HepG2 (cell line): ENCODE data around the gene EGFL8. TPM values are rescaled to one million over a fixed set of nuclear protein-coding genes. Genes with fewer than 3 reads are reported as not detected.

Source experiments
- AHR ChIP-seq: IDR thresholded peaks from 2 replicates; pipeline ENCODE4 v1.6.1; 2018; ENCODE audit warnings: missing genetic modification reagents, missing compliant biosample characterization
- CREB1 ChIP-seq, 2 experiments: fragments of 450-650 bp in 1 of 2; IDR thresholded peaks; 2 replicates each; pipeline ENCODE4 v1.6.1; 2016 to 2017; ENCODE audit warnings: control low read depth in 1 of 2, mild to moderate bottlenecking in 1 of 2, missing compliant biosample characterization in 1 of 2, missing genetic modification characterization in 1 of 2
- DNMT3B ChIP-seq: conservative IDR thresholded peaks from 2 replicates; pipeline ENCODE4 v1.6.1; 2016; ENCODE audit warnings: missing biosample characterization, control low read depth
- IKZF4 ChIP-seq: sonication (generic); formaldehyde crosslinking; IDR thresholded peaks from 2 replicates; pipeline ENCODE4 v1.5.1; 2020; ENCODE audit warnings: borderline replicate concordance, mild to moderate bottlenecking, low read depth, missing genetic modification reagents; ENCODE audit errors: not compliant biosample characterization
- KLF16 ChIP-seq, 2 experiments: sonication (generic) in 1 of 2; formaldehyde crosslinking in 1 of 2; IDR thresholded peaks; 2 replicates each; pipeline versions ENCODE4 v1.6.1 to v1.8.0; 2016 to 2023; ENCODE audit warnings: missing genetic modification reagents in 2 of 2, missing compliant biosample characterization in 1 of 2
- MIER3 ChIP-seq: IDR thresholded peaks from 2 replicates; pipeline ENCODE4 v1.6.1; 2016; ENCODE audit warnings: missing compliant biosample characterization, borderline replicate concordance
- MZF1 ChIP-seq: sonication (generic); formaldehyde crosslinking; IDR thresholded peaks from 2 replicates; pipeline ENCODE4 v1.8.1; 2023; ENCODE audit warnings: mild to moderate bottlenecking, missing genetic modification reagents, borderline replicate concordance
- SNAI1 ChIP-seq: sonication (generic); formaldehyde crosslinking; IDR thresholded peaks from 2 replicates; pipeline ENCODE4 v1.5.0; 2020; ENCODE audit warnings: mild to moderate bottlenecking, missing genetic modification reagents, borderline replicate concordance
- STAT5B ChIP-seq: sonication (generic); formaldehyde crosslinking; IDR thresholded peaks from 2 replicates; pipeline ENCODE4 v1.4.0; 2020; ENCODE audit warnings: missing genetic modification reagents
- TBX3 ChIP-seq: fragments of 450-650 bp; IDR thresholded peaks from 2 replicates; pipeline ENCODE4 v1.6.1; 2017; ENCODE audit warnings: antibody characterized with exemption, mild to moderate bottlenecking, inconsistent platforms, borderline replicate concordance
- ZNF124 ChIP-seq: sonication (generic); formaldehyde crosslinking; IDR thresholded peaks from 2 replicates; pipeline ENCODE4 v1.4.0; 2020; ENCODE audit warnings: missing genetic modification reagents
- ZNF530 ChIP-seq: sonication (generic); formaldehyde crosslinking; IDR thresholded peaks from 2 replicates; pipeline ENCODE4 v1.5.0; 2020; ENCODE audit warnings: low read depth, mild to moderate bottlenecking, missing genetic modification reagents
- ZNF839 ChIP-seq: sonication (generic); formaldehyde crosslinking; IDR thresholded peaks from 2 replicates; pipeline ENCODE4 v1.4.0; 2020; ENCODE audit warnings: missing genetic modification reagents, mild to moderate bottlenecking, borderline replicate concordance
- polyA plus RNA-seq, 8 experiments: library from polyadenylated mRNA; depleted of rRNA in 3 of 8; stranded (reverse) in 7 of 8; unstranded in 1 of 8; fragments of >200 nt; fragmentation: Illumina TruSeq in 4 of 8; extraction: Trizol in 4 of 8; gene quantifications; 2 replicates each; pipeline versions ENCODE4 v1.2.1 to v1.2.3, GENCODE V29; 2011 to 2016; ENCODE audit warnings: low read depth in 4 of 8, missing spikeins in 1 of 8, mixed read lengths in 1 of 8; ENCODE audit not compliant: insufficient read depth in 1 of 8
- total RNA-seq, 5 experiments: library from RNA; depleted of rRNA; stranded (reverse); fragments of >200 nt; fragmentation: Illumina TruSeq; extraction: Trizol; gene quantifications; 2 replicates each; pipeline ENCODE4 v1.2.3, GENCODE V29; 2016; ENCODE audit warnings: low read depth in 1 of 5
- TF ChIP-seq, protein P1 (sequence below): sonication (generic); formaldehyde crosslinking; IDR thresholded peaks from 2 replicates; pipeline ENCODE4 v1.4.0; 2020; ENCODE audit warnings: missing genetic modification reagents
- TF ChIP-seq, protein P2 (sequence below): sonication (generic); formaldehyde crosslinking; IDR thresholded peaks from 2 replicates; pipeline ENCODE4 v1.4.0; 2020; ENCODE audit warnings: missing genetic modification reagents
- TF ChIP-seq, protein P3 (sequence below): sonication (generic); formaldehyde crosslinking; IDR thresholded peaks from 2 replicates; pipeline ENCODE4 v1.8.1; 2022; ENCODE audit warnings: mild to moderate bottlenecking, missing genetic modification reagents
- TF ChIP-seq, protein P4 (sequence below): sonication (generic); formaldehyde crosslinking; IDR thresholded peaks from 2 replicates; pipeline ENCODE4 v1.8.1; 2023; ENCODE audit warnings: missing genetic modification reagents, inconsistent platforms, borderline replicate concordance
- TF ChIP-seq, protein P5 (sequence below): IDR thresholded peaks from 2 replicates; pipeline ENCODE4 v1.6.1; 2016; ENCODE audit warnings: mild to moderate bottlenecking

The EGFL8 gene
- total and polyA plus RNA-seq, 2 of the 13 experiments (the other 11 are each of a cell fraction or from before 2014, with no cell fraction given) = 10.0 to 11.5 TPM

DNA sequence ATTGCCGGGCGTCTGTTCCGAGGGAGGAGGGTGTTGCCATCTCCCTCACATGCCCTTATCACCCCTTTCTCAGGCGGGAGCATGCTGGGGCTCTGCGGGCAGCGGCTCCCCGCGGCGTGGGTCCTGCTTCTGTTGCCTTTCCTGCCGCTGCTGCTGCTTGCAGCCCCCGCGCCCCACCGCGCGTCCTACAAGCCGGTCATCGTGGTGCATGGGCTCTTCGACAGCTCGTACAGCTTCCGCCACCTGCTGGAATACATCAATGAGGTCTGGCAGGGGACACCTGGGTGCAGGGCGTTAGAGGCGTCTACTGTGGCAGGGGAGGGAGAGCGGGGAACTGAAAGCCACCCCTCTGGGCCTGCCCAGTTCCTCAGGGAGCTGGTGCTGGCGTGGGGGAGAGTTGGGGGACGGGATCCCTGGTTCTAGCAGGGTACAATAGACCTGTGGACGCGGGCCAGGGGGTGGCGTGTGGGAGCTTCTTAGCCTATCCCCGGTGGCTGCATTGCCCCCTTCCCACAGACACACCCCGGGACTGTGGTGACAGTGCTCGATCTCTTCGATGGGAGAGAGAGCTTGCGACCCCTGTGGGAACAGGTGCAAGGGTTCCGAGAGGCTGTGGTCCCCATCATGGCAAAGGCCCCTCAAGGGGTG is 9.8 kb upstream of the EGFL8 start (continued):
- TF ChIP-seq, protein P1, sequence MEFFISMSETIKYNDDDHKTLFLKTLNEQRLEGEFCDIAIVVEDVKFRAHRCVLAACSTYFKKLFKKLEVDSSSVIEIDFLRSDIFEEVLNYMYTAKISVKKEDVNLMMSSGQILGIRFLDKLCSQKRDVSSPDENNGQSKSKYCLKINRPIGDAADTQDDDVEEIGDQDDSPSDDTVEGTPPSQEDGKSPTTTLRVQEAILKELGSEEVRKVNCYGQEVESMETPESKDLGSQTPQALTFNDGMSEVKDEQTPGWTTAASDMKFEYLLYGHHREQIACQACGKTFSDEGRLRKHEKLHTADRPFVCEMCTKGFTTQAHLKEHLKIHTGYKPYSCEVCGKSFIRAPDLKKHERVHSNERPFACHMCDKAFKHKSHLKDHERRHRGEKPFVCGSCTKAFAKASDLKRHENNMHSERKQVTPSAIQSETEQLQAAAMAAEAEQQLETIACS (CRISPR knock-in tag) = 0 out of 2 replicates have a peak, but pooled peaks have one; percentile 1
- TF ChIP-seq ZNF839 (CRISPR knock-in tag) = 0 out of 2 replicates have a peak, but pooled peaks have one; percentile 90
- no peak for TF ChIP-seq STAT5B (CRISPR knock-in tag)
- TF ChIP-seq CREB1 (IDR thresholded peaks at IDR 0.05) = no peak
- TF ChIP-seq CREB1 (CRISPR knock-in tag; IDR thresholded peaks at IDR 0.05) = no peak
- no peak for TF ChIP-seq AHR (CRISPR knock-in tag)
- TF ChIP-seq, protein P2, sequence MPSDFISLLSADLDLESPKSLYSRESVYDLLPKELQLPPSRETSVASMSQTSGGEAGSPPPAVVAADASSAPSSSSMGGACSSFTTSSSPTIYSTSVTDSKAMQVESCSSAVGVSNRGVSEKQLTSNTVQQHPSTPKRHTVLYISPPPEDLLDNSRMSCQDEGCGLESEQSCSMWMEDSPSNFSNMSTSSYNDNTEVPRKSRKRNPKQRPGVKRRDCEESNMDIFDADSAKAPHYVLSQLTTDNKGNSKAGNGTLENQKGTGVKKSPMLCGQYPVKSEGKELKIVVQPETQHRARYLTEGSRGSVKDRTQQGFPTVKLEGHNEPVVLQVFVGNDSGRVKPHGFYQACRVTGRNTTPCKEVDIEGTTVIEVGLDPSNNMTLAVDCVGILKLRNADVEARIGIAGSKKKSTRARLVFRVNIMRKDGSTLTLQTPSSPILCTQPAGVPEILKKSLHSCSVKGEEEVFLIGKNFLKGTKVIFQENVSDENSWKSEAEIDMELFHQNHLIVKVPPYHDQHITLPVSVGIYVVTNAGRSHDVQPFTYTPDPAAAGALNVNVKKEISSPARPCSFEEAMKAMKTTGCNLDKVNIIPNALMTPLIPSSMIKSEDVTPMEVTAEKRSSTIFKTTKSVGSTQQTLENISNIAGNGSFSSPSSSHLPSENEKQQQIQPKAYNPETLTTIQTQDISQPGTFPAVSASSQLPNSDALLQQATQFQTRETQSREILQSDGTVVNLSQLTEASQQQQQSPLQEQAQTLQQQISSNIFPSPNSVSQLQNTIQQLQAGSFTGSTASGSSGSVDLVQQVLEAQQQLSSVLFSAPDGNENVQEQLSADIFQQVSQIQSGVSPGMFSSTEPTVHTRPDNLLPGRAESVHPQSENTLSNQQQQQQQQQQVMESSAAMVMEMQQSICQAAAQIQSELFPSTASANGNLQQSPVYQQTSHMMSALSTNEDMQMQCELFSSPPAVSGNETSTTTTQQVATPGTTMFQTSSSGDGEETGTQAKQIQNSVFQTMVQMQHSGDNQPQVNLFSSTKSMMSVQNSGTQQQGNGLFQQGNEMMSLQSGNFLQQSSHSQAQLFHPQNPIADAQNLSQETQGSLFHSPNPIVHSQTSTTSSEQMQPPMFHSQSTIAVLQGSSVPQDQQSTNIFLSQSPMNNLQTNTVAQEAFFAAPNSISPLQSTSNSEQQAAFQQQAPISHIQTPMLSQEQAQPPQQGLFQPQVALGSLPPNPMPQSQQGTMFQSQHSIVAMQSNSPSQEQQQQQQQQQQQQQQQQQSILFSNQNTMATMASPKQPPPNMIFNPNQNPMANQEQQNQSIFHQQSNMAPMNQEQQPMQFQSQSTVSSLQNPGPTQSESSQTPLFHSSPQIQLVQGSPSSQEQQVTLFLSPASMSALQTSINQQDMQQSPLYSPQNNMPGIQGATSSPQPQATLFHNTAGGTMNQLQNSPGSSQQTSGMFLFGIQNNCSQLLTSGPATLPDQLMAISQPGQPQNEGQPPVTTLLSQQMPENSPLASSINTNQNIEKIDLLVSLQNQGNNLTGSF (CRISPR knock-in tag) = 0 out of 2 replicates have a peak, but pooled peaks have one; percentile 48
- no peak; the same call in 1 of the 2 replicates for TF ChIP-seq SNAI1 (CRISPR knock-in tag)
- TF ChIP-seq, protein P3, sequence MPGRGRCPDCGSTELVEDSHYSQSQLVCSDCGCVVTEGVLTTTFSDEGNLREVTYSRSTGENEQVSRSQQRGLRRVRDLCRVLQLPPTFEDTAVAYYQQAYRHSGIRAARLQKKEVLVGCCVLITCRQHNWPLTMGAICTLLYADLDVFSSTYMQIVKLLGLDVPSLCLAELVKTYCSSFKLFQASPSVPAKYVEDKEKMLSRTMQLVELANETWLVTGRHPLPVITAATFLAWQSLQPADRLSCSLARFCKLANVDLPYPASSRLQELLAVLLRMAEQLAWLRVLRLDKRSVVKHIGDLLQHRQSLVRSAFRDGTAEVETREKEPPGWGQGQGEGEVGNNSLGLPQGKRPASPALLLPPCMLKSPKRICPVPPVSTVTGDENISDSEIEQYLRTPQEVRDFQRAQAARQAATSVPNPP (CRISPR knock-in tag) = no peak
- peak; percentile 71 for TF ChIP-seq IKZF4 (CRISPR knock-in tag)
- 0 out of 2 replicates have a peak, but pooled peaks have one; percentile 34 for TF ChIP-seq MIER3 (CRISPR knock-in tag)
- 0 out of 2 replicates have a peak, but pooled peaks have one; percentile 22 for TF ChIP-seq ZNF124
- TF ChIP-seq ZNF530 (CRISPR knock-in tag) = no peak
- no peak for TF ChIP-seq KLF16 (CRISPR knock-in tag; IDR thresholded peaks at IDR 0.05)
- TF ChIP-seq TBX3 = no peak
- TF ChIP-seq, protein P4, sequence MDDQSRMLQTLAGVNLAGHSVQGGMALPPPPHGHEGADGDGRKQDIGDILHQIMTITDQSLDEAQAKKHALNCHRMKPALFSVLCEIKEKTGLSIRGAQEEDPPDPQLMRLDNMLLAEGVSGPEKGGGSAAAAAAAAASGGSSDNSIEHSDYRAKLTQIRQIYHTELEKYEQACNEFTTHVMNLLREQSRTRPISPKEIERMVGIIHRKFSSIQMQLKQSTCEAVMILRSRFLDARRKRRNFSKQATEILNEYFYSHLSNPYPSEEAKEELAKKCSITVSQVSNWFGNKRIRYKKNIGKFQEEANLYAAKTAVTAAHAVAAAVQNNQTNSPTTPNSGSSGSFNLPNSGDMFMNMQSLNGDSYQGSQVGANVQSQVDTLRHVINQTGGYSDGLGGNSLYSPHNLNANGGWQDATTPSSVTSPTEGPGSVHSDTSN (CRISPR knock-in tag) = no peak
- peak; percentile 92; the same call in 1 of the 2 replicates for TF ChIP-seq MZF1 (CRISPR knock-in tag)
- TF ChIP-seq DNMT3B (CRISPR knock-in tag) = 0 out of 2 replicates have a peak, but pooled peaks have one; percentile 1
- TF ChIP-seq, protein P5, sequence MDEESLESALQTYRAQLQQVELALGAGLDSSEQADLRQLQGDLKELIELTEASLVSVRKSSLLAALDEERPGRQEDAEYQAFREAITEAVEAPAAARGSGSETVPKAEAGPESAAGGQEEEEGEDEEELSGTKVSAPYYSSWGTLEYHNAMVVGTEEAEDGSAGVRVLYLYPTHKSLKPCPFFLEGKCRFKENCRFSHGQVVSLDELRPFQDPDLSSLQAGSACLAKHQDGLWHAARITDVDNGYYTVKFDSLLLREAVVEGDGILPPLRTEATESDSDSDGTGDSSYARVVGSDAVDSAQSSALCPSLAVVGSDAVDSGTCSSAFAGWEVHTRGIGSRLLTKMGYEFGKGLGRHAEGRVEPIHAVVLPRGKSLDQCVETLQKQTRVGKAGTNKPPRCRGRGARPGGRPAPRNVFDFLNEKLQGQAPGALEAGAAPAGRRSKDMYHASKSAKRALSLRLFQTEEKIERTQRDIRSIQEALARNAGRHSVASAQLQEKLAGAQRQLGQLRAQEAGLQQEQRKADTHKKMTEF = no peak; the same call in 1 of the 2 replicates
